Glutamatergic neuron (in vitro differentiated cells): ENCODE measurements around the gene VSTM2B. TPM values are rescaled to one million over a fixed set of nuclear protein-coding genes. Genes with fewer than 3 reads are reported as not detected.

Source experiments
- DNase-seq: peaks from one replicate; pipeline ENCODE4 v3.0.0; 2022
- H3K27ac Mint-ChIP-seq: one replicate; pipeline ENCODE4 v1.8.0; 2020; ENCODE audit warnings: mild to moderate bottlenecking, mixed read lengths, inconsistent platforms; ENCODE audit not compliant: unreplicated experiment
- H3K27me3 Mint-ChIP-seq: one replicate; pipeline ENCODE4 v1.8.0; 2020; ENCODE audit warnings: mild to moderate bottlenecking, moderate library complexity, mixed read lengths, inconsistent platforms; ENCODE audit not compliant: unreplicated experiment
- H3K36me3 Mint-ChIP-seq: one replicate; pipeline ENCODE4 v1.8.0; 2020; ENCODE audit warnings: mild to moderate bottlenecking, mixed read lengths, inconsistent platforms; ENCODE audit not compliant: unreplicated experiment
- H3K4me1 Mint-ChIP-seq: one replicate; pipeline ENCODE4 v1.8.0; 2020; ENCODE audit warnings: mild to moderate bottlenecking, low read depth, mixed read lengths, inconsistent platforms; ENCODE audit not compliant: unreplicated experiment
- H3K4me3 Mint-ChIP-seq: one replicate; pipeline ENCODE4 v1.8.0; 2020; ENCODE audit warnings: mild to moderate bottlenecking, mixed read lengths, inconsistent platforms; ENCODE audit not compliant: unreplicated experiment
- H3K9me3 Mint-ChIP-seq: one replicate; pipeline ENCODE4 v1.8.0; 2020; ENCODE audit warnings: mild to moderate bottlenecking, moderate library complexity, mixed read lengths, inconsistent platforms; ENCODE audit not compliant: unreplicated experiment
- total RNA-seq: library from RNA; stranded (reverse); fragmentation: NEBNext Ultra II Directional; extraction: Animal tissue kit (Norgen Biotek cat#: 25700); gene quantifications from one replicate; pipeline ENCODE4 v1.2.1, GENCODE V29; 2021; ENCODE audit not compliant: unreplicated experiment
- TF ChIP-seq, protein P1 (sequence below): fragments of 200-600 bp; sonication (generic); IDR thresholded peaks from one replicate; pipeline ENCODE4 v1.5.0; 2021; ENCODE audit not compliant: partially characterized antibody, unreplicated experiment

The VSTM2B gene
- total RNA-seq, 1 donor from 2014 or later = 16.6 TPM

GRCh38 chr19:29514525-29515232, 11.1 kb upstream of the VSTM2B start:
- no peak overlapping the region for H3K27ac Mint-ChIP-seq
- H3K27me3 Mint-ChIP-seq = peaks cover 17% of the 10 kb centered on the region
- H3K4me1 Mint-ChIP-seq = no peaks in the 10 kb centered on the region

DNA sequence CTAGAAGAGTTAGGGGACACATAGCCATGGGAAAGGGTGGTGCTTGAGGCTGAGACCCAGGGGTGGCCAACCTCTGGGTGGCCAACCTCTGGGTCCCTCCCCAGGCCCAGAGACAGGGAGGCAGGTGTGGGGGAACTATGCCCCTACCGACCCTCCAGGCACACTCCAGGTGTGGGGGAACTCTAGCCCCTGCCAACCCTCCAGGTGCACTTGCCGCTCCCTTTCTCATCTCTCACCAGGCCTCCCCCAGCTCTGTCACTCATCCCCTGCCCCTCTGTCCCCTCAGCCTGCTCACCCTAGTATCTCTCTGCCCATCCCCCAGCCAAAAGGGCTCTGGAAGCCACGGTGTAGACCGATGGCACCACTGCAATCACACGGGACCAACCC, 10.6 kb upstream of the VSTM2B start:
- Mint-ChIP-seq H3K27me3 (peaks cover 16% of the 10 kb centered on the region), H3K4me1 (no peaks in the 10 kb centered on the region), H3K27ac (no peak overlapping the region), H3K36me3 (no peaks in the 10 kb centered on the region), H3K9me3 (peaks cover 6% of the 10 kb centered on the region), H3K4me3 (no peak overlapping the region)
- TF ChIP-seq, protein P1, sequence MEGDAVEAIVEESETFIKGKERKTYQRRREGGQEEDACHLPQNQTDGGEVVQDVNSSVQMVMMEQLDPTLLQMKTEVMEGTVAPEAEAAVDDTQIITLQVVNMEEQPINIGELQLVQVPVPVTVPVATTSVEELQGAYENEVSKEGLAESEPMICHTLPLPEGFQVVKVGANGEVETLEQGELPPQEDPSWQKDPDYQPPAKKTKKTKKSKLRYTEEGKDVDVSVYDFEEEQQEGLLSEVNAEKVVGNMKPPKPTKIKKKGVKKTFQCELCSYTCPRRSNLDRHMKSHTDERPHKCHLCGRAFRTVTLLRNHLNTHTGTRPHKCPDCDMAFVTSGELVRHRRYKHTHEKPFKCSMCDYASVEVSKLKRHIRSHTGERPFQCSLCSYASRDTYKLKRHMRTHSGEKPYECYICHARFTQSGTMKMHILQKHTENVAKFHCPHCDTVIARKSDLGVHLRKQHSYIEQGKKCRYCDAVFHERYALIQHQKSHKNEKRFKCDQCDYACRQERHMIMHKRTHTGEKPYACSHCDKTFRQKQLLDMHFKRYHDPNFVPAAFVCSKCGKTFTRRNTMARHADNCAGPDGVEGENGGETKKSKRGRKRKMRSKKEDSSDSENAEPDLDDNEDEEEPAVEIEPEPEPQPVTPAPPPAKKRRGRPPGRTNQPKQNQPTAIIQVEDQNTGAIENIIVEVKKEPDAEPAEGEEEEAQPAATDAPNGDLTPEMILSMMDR = no peak
- peak; percentile 9 for DNase-seq

More at GRCh38 chr19:29514525-29515232, 11.1 kb upstream of the VSTM2B start:
- peak; percentile 13 for DNase-seq
- TF ChIP-seq, protein P1 = no peak
- no peak overlapping the region for H3K4me3 Mint-ChIP-seq
- H3K36me3 Mint-ChIP-seq = no peaks in the 10 kb centered on the region
- H3K9me3 Mint-ChIP-seq = peaks cover 6% of the 10 kb centered on the region

GRCh38 chr19:29515706-29516357, 10.0 kb upstream of the VSTM2B start:
- H3K9me3 Mint-ChIP-seq = peaks cover 8% of the 10 kb centered on the region
- peak; percentile 18 for DNase-seq
- H3K4me1 Mint-ChIP-seq = no peaks in the 10 kb centered on the region
- TF ChIP-seq, protein P1 = no peak
- no peak overlapping the region for H3K4me3 Mint-ChIP-seq
- H3K36me3 Mint-ChIP-seq = no peaks in the 10 kb centered on the region
- H3K27me3 Mint-ChIP-seq = peaks cover 15% of the 10 kb centered on the region
- no peak overlapping the region for H3K27ac Mint-ChIP-seq

GRCh38 chr19:29516358-29516725, 9.5 kb upstream of the VSTM2B start:
- no peaks in the 10 kb centered on the region for H3K36me3 Mint-ChIP-seq
- H3K4me1 Mint-ChIP-seq = no peaks in the 10 kb centered on the region
- H3K27ac Mint-ChIP-seq = no peak overlapping the region
- H3K27me3 Mint-ChIP-seq = peaks cover 14% of the 10 kb centered on the region
- H3K9me3 Mint-ChIP-seq = peaks cover 9% of the 10 kb centered on the region
- H3K4me3 Mint-ChIP-seq = no peak overlapping the region
- DNase-seq = peak; percentile 17
- TF ChIP-seq, protein P1 = no peak

- TF ChIP-seq, protein P1 = no peak
- Mint-ChIP-seq H3K36me3 (no peaks in the 10 kb centered on the region), H3K4me3 (no peak overlapping the region), H3K9me3 (peaks cover 9% of the 10 kb centered on the region), H3K27me3 (peaks cover 11% of the 10 kb centered on the region), H3K27ac (no peak overlapping the region), H3K4me1 (no peaks in the 10 kb centered on the region)
- DNase-seq = peak; percentile 8
Observed at GRCh38 chr19:29516821-29517395, 8.9 kb upstream of the VSTM2B start.
